Pulmonary artery endothelial cell (primary cell): Measurements from ENCODE around the gene LSM11. TPM values are rescaled to one million over a fixed set of nuclear protein-coding genes. Genes with fewer than 3 reads are reported as not detected.
"Not testable (repeated sequence)": the region's sequence is repeated elsewhere in the genome, so short reads cannot be mapped to it uniquely, and the experiment has no call there.

Source experiments
- DNase-seq: peaks from one replicate; pipeline ENCODE4 v3.0.0-alpha.2; 2011; ENCODE audit warnings: low read depth, low spot score
- total RNA-seq: library from RNA; depleted of rRNA; stranded (reverse); fragments of >200 nt; gene quantifications from 2 replicates; pipeline ENCODE4 v1.2.3, GENCODE V29; 2014

The LSM11 gene
- 9.9 and 12.1 TPM in 2 replicates for total RNA-seq

GRCh38 chr5:157743163-157744050, at the start of gene LSM11:
Gene LSM11 (plus strand): TSS chr5:157743712. CDS start chr5:157743751, 39 bp downstream.
- no peak for DNase-seq

GRCh38 chr5:157693816-157694215, 49.7 kb upstream of the LSM11 start:
- not testable (repeated sequence) for DNase-seq

DNA sequence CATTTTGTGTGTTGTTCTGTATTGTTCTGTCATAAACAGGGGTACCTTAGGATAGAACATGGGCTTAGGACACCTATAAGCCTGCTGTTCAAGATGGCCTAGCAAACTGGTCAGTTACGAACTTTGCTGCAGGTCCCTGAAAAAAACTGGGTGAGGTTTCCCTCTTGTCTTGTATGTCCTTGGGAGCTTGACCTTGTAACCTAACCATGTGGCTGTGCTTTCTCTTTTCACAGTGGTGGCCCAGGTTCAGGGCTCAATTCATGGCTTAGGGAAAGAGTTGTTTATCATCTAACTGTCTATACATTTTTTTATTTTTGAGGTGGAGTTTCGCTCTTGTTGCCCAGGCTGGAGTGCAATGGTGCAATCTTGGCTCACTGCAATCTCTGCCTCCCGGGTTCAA, 47.4 kb upstream of the LSM11 start:
- not testable (repeated sequence) for DNase-seq

- DNase-seq = not testable (repeated sequence)
These were observed 44.8 kb upstream of the LSM11 start for GRCh38 chr5:157698674-157699073.

- DNase-seq = no peak
These were observed 39.8 kb upstream of the LSM11 start for GRCh38 chr5:157703736-157704135.

DNA sequence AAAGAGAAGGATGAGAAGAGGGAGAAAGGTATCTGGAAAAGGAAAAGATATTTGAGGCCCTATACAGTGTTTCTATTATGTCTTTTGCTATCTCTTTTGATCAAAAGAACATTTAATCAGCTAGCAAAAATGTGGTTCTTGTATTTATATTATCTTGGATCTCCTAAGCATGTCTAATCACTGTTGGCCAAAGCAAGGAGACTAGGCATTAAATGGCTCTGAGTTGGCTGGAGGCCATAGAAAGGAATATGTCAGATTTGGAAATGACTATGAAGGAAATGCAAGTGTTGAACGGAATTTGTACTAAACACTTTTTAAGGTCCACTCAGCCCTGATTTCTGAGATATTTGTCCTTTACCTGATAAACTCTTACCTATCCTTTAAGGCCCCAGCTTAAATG, 34.6 kb upstream of the LSM11 start:
- DNase-seq = no peak

GRCh38 chr5:157709346-157709745, 34.2 kb upstream of the LSM11 start:
- DNase-seq = no peak

DNA sequence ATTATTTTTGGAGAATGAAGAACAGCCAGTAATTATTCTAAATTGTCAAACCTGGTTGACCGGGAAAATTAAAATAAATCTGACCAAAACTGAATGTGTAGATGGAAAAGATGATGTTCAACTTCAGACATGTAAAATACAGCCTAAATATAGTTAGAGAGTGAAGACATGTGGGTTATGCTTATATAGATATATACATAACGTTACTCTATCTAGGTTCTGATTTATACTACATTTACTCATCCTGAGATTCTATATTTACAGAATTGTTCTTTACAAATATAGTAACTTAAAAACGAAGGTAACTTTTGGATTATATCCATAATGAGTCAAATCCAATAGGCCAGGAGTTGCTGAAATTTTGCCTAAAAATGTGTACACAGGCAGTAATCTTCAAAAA, 33.1 kb upstream of the LSM11 start:
- no peak for DNase-seq

DNA sequence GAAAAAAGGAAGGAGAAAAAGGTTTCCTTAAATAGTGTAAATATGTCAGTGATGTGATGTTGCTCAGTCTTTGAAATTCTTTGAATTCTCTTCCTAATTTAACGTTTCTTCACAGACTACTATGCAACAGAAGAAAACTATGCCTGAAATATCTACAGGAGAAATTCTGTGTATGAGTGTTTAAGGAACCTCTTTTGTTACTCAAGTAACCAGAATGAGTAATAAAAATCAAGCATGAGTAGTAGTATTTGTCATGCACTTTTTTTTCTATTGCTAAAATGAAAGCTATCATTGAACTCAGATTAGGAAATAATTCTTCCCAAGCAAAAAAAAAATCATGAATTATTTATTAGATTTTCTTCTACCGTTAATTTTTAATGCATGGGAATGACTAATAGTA, 32.6 kb upstream of the LSM11 start:
- DNase-seq = no peak

DNA sequence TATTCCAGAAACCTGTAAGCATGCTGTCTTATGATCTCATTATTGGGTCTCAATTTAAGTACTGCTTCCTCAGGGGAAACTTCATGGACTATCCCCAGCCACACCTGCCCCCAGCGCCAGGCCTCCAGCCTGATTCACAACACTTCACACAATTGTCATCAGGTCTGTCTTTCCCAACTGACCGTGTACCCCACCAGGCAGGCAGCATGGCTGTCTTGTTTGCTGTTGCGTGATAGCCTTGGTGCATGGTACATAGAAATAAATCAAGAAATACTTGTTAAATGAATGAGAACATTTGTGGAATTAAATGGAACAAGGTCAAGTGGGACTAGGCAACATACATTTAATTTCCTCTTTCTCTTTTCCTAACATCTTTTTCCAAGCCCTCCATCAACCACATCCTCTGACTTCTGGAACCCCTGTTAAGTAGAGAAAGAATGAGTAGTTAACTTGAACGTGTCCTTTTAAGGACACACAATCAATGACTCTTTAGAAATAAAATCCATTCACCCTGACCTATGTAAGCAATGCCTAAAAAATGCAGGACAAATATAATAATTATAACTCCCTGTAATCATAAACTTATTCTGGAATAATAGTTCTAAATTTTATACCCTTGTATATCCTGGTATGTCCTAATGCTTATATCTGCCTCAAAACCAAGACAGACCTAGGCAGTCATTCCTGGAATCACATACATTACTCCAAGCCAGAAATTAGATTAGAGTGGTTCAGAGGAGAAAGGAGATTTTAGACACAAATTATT, 29.5 kb upstream of the LSM11 start:
- no peak for DNase-seq

GRCh38 chr5:157714596-157714864, 29.0 kb upstream of the LSM11 start:
- no peak for DNase-seq

DNA sequence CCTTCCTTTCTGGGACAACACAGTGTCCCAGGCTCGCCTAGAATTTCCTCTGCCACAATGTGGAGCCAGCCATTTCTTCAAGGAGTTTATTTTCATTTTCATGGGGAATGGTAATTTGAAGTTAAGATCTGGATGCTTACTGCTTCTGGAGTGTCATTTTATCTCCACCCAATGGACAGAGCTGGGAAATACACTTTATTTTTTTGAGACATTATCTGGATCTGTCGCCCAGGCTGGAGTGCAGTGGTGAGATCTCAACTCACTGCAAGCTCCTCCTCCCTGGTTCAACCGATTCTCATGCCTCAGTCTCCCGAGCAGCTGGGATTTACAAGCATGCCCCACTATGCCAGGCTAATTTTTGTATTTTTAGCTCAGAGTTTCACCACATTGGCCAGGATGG, 25.0 kb upstream of the LSM11 start:
- DNase-seq = no peak

DNA sequence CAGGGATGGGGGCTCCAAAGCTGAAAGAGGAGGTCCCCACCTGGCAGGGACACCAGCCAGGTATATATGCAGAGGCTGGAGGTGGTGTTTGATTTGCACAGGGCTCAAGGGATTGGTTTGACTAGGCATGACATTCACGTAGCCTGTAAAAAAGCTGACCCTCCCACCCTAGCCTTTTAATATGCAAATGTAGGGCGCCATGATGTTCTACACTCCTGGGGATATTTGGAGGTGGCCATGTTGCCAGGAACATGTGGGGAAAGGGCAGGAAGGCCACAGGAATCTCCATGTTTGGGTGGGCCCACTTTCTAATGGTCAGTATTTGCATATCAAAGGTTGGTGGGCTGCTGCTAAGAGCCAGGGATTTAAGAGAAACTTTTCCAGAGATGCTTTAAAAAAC, 24.3 kb upstream of the LSM11 start:
- DNase-seq = no peak

- no peak for DNase-seq
These were observed 22.4 kb upstream of the LSM11 start for GRCh38 chr5:157721159-157721558.

DNA sequence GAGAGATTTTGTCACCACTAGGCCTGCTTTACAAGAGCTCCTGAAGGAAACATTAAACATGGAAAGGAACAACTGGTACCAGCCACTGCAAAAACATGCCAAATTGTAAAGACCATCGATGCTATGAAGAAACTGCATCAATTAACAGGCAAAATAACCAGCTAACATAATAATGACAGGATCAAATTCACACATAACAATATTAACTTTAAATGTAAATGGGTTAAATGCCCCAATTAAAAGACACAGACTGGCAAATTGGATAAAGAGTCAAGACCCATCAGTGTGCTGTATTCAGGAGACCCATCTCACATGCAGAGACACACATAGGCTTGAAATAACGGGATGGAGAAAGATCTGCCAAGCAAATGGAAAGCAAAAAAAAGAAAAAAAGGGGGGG, 20.6 kb upstream of the LSM11 start:
- DNase-seq = not testable (repeated sequence)

DNA sequence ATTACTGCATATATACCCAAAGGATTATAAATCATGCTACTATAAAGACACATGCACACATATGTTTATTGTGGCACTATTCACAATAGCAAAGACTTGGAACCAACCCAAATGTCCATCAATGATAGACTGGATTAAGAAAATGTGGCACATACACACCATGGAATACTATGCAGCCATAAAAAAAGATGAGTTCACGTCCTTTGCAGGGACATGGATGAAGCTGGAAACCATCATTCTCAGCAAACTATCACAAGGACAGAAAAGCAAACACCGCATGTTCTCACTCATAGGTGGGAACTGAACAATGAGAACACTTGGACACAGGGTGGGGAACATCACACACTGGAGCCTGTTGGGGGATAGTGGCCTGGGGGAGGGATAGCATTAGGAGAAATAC, 16.9 kb upstream of the LSM11 start:
- DNase-seq = not testable (repeated sequence)

DNA sequence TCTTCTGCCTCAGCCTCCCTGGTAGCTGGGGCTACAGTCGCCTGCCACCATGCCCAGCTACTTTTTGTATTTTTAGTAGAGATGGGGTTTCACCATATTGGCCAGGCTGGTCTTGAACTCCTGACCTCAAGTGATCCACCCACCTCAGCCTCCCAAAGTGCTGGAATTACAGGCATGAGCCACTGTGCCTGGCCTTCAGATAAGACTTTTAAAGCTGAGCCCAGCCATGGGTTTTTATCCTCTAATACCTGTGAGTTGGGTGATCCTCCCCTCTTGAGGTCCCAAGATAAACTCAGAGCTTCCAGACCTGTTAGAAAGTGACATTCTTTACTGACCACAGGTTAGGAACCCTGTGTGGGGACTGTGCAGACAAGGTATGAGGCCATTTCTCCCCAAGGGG, 15.7 kb upstream of the LSM11 start:
- not testable (repeated sequence) for DNase-seq

- no peak for DNase-seq
These were observed 13.7 kb upstream of the LSM11 start for GRCh38 chr5:157729858-157730257.

DNA sequence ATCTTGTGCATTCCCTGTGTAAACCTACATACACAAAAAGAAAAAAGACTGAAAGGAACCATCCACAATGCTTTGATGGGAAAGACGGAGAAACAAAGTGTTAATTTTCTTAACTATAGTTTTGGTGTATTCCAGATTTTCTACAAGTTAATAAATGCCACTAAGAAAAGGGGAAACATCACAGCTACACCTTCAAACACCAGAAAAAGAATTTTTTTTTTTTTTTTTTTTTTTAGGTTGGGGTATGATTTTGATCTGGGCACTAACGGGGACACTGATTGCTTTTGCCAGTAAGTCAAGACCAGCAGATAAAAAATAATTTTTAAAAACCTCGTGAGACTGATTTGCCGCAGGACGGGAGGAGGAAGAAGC, 12.6 kb upstream of the LSM11 start:
- DNase-seq = no peak

- peak; percentile 82 for DNase-seq
These were observed 12.0 kb upstream of the LSM11 start, which contains the start of gene THG1L for GRCh38 chr5:157731272-157732129. Gene THG1L (plus strand): TSS chr5:157731420. CDS start chr5:157731441, 21 bp downstream.

DNA sequence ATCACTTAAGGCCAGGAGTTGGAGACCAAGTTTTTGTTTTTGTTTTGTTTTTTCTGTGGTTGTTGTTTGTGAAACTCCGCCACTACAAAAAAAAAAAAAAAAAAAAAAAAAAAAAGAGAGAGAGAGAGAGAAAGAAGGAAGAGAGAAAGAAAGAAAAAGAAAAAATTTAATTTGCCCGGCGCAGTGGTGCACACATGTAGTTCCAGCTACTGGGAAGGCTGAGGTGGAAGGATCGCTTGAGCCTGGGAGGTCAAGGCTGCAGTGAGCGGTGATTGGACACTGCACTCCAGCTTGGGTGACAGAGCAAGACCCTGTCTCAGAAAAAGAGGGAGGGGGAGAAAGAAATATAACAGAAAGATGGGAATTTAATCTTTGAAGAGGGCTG, 11.4 kb upstream of the LSM11 start:
- DNase-seq = no peak
